H1 (cell line): ENCODE data around the gene BRSK2. TPM values are rescaled to one million over a fixed set of nuclear protein-coding genes. Genes with fewer than 3 reads are reported as not detected.

Experiments used
- CTCF ChIA-PET: fragments of 300-600 bp; sonication (Branson Sonifier 250); formaldehyde crosslinking; loops from one replicate; lab custom pipeline; 2021; ENCODE audit not compliant: partially characterized antibody; lab: Charles Lee
- POLR2A ChIA-PET: fragments of 300-600 bp; sonication (Branson Sonifier 250); formaldehyde crosslinking; loops from one replicate; lab custom pipeline; 2021; ENCODE audit warnings: inconsistent platforms; ENCODE audit not compliant: partially characterized antibody; lab: Charles Lee
- DNase-seq, 2 experiments: peaks; one replicate each; pipeline versions ENCODE4 v3.0.0 to v3.0.0-alpha.2; 2010 to 2022; ENCODE audit warnings: low spot score in 2 of 2, low read depth in 1 of 2, mixed read lengths in 1 of 2
- FAIRE-seq: peaks from 2 replicates; lab custom pipeline; 2011; peaks lifted over from hg19 to GRCh38; lab: Jason Lieb, UNC
- H2AFZ ChIP-seq: 2 replicates; pipeline ENCODE4 v1.8.1; 2012; ENCODE audit warnings: low read length, inconsistent platforms
- H2AK5ac ChIP-seq: 2 replicates; pipeline ENCODE4 v1.6.1; 2013; ENCODE audit warnings: low read depth, low read length
- H2BK120ac ChIP-seq: replicated peaks from 2 replicates; pipeline ENCODE3; 2013; ENCODE audit warnings: low read depth, low read length, inconsistent platforms
- H2BK12ac ChIP-seq: 2 replicates; pipeline ENCODE4 v1.6.1; 2013; ENCODE audit warnings: low read depth, low read length
- H2BK15ac ChIP-seq: 2 replicates; pipeline ENCODE4 v1.6.1; 2013; ENCODE audit warnings: low read length
- H2BK20ac ChIP-seq: 2 replicates; pipeline ENCODE4 v1.6.1; 2013; ENCODE audit warnings: low read length
- H2BK5ac ChIP-seq: 2 replicates; pipeline ENCODE4 v1.6.1; 2013; ENCODE audit warnings: low read depth, low read length
- H3K14ac ChIP-seq: 2 replicates; pipeline ENCODE4 v1.6.1; 2013; ENCODE audit warnings: inconsistent platforms; ENCODE audit not compliant: insufficient read length
- H3K18ac ChIP-seq: 2 replicates; pipeline ENCODE4 v1.6.1; 2013; ENCODE audit warnings: low read length; ENCODE audit errors: extremely low read depth
- H3K23ac ChIP-seq: 2 replicates; pipeline ENCODE4 v1.6.1; 2013; ENCODE audit warnings: inconsistent platforms; ENCODE audit not compliant: insufficient read length
- H3K23me2 ChIP-seq: 2 replicates; pipeline ENCODE4 v1.6.1; 2013; ENCODE audit warnings: low read depth, low read length
- H3K27ac ChIP-seq: 2 replicates; pipeline ENCODE4 v1.6.1; 2011; ENCODE audit warnings: low read depth, low read length, inconsistent platforms
- H3K27me3 ChIP-seq, 4 experiments: replicated peaks in 1 of 4; 1 replicate in 1 of 4; 2 replicates in 3 of 4; pipeline versions ENCODE4 v1.6.1 to v1.8.1; 2011 to 2013; ENCODE audit warnings: low read length in 3 of 4, mild to moderate bottlenecking in 3 of 4, inconsistent platforms in 2 of 4, mixed read lengths in 2 of 4, moderate library complexity in 1 of 4; ENCODE audit not compliant: control insufficient read depth in 3 of 4, insufficient read depth in 3 of 4; ENCODE audit errors: extremely low read depth in 1 of 4
- H3K36me3 ChIP-seq, 4 experiments: 2 replicates each; pipeline versions ENCODE4 v1.6.1 to v1.8.1; 2011 to 2013; ENCODE audit warnings: mild to moderate bottlenecking in 4 of 4, low read length in 3 of 4, moderate library complexity in 2 of 4, control low read depth in 1 of 4, inconsistent platforms in 1 of 4; ENCODE audit not compliant: insufficient read depth in 4 of 4, control insufficient read depth in 2 of 4
- H3K4ac ChIP-seq: replicated peaks from 2 replicates; pipeline ENCODE3; 2013; ENCODE audit warnings: low read length, low read depth, mixed read lengths, inconsistent platforms; ENCODE audit not compliant: insufficient read length
- H3K4me1 ChIP-seq, 4 experiments: replicated peaks in 1 of 4; 1 replicate in 1 of 4; 2 replicates in 3 of 4; pipeline versions ENCODE4 v1.6.1 to v1.8.1; 2011 to 2013; ENCODE audit warnings: low read length in 3 of 4, inconsistent platforms in 2 of 4, mixed read lengths in 1 of 4; ENCODE audit not compliant: insufficient read depth in 4 of 4, control insufficient read depth in 3 of 4
- H3K4me2 ChIP-seq, 2 experiments: 2 replicates each; pipeline versions ENCODE4 v1.6.1 to v1.8.1; 2011 to 2013; ENCODE audit warnings: low read depth in 2 of 2, low read length in 2 of 2, control low read depth in 1 of 2, inconsistent platforms in 1 of 2, mild to moderate bottlenecking in 1 of 2; ENCODE audit not compliant: insufficient read depth in 1 of 2
- H3K4me3 ChIP-seq, 4 experiments: fragments of 200-600, 300-600 bp in 1 of 4; sonication (generic), shearing (Covaris generic), sonication (Bioruptor Twin) in 1 of 4; 2 replicates each; pipeline versions ENCODE4 v1.5.1 to v1.8.1; 2011 to 2016; ENCODE audit warnings: low read length in 4 of 4, low read depth in 3 of 4, control low read depth in 2 of 4, inconsistent platforms in 2 of 4, mild to moderate bottlenecking in 2 of 4, mixed read lengths in 1 of 4, moderate library complexity in 1 of 4; ENCODE audit not compliant: insufficient read depth in 2 of 4; ENCODE audit errors: extremely low read depth in 1 of 4
- H3K56ac ChIP-seq: replicated peaks from 2 replicates; pipeline ENCODE3; 2013; ENCODE audit warnings: low read depth, mild to moderate bottlenecking, mixed read lengths, low read length, inconsistent platforms; ENCODE audit not compliant: insufficient read length
- H3K79me1 ChIP-seq: 2 replicates; pipeline ENCODE4 v1.6.1; 2013; ENCODE audit warnings: low read depth, low read length, control low read depth
- H3K79me2 ChIP-seq, 2 experiments: 2 replicates each; pipeline versions ENCODE4 v1.6.1 to v1.8.1; 2012 to 2013; ENCODE audit warnings: low read length in 2 of 2, mild to moderate bottlenecking in 2 of 2, inconsistent platforms in 1 of 2; ENCODE audit not compliant: insufficient read depth in 2 of 2, control insufficient read depth in 1 of 2
- H3K9ac ChIP-seq, 4 experiments: replicated peaks in 1 of 4; 1 replicate in 1 of 4; 2 replicates in 3 of 4; pipeline versions ENCODE4 v1.6.1 to v1.8.1; 2011 to 2013; ENCODE audit warnings: low read depth in 3 of 4, low read length in 3 of 4, control low read depth in 2 of 4, mild to moderate bottlenecking in 2 of 4, moderate library complexity in 2 of 4, inconsistent platforms in 1 of 4; ENCODE audit errors: extremely low read depth in 1 of 4
- H3K9me3 ChIP-seq, 2 experiments: 2 replicates each; pipeline versions ENCODE4 v1.6.1 to v1.8.1; 2012 to 2013; ENCODE audit warnings: mild to moderate bottlenecking in 2 of 2, moderate library complexity in 2 of 2, control low read depth in 1 of 2, inconsistent platforms in 1 of 2, low read depth in 1 of 2, low read length in 1 of 2, mixed read lengths in 1 of 2; ENCODE audit not compliant: insufficient read depth in 2 of 2
- H4K20me1 ChIP-seq, 2 experiments: replicated peaks in 1 of 2; 2 replicates each; pipeline versions ENCODE3 to v1.8.1; 2011 to 2013; ENCODE audit warnings: inconsistent platforms in 2 of 2, low read length in 2 of 2, mild to moderate bottlenecking in 1 of 2; ENCODE audit not compliant: insufficient read depth in 2 of 2, control insufficient read depth in 1 of 2
- H4K5ac ChIP-seq: 2 replicates; pipeline ENCODE4 v1.6.1; 2013; ENCODE audit warnings: low read length, low read depth, mixed read lengths, inconsistent platforms; ENCODE audit not compliant: insufficient read length
- H4K8ac ChIP-seq: 2 replicates; pipeline ENCODE4 v1.8.0; 2013; ENCODE audit warnings: mild to moderate bottlenecking, moderate library complexity, low read length, inconsistent platforms; ENCODE audit not compliant: insufficient read depth; ENCODE audit errors: extremely low read depth
- H4K91ac ChIP-seq: replicated peaks from 2 replicates; pipeline ENCODE3; 2013; ENCODE audit warnings: low read length, mixed read lengths, inconsistent platforms; ENCODE audit not compliant: insufficient read length
- CTBP2 ChIP-seq: IDR thresholded peaks from 2 replicates; pipeline ENCODE4 v1.7.0; 2011; ENCODE audit warnings: borderline replicate concordance, mild to moderate bottlenecking, moderate library complexity, mixed read lengths, low read length; ENCODE audit not compliant: insufficient read depth, insufficient read length
- PHF8 ChIP-seq: fragments of 200-600 bp; sonication (generic); conservative IDR thresholded peaks from 2 replicates; pipeline ENCODE4 v1.7.1; 2012; ENCODE audit warnings: low read depth, mild to moderate bottlenecking, inconsistent platforms, low read length, moderate library complexity
- RAD21 ChIP-seq, 2 experiments: IDR thresholded peaks in 1 of 2; conservative IDR thresholded peaks in 1 of 2; 2 replicates each; pipeline ENCODE4 v1.6.1; 2011; ENCODE audit warnings: low read depth in 2 of 2, low read length in 2 of 2, improper control_type of control experiment in 1 of 2, inconsistent platforms in 1 of 2, mild to moderate bottlenecking in 1 of 2, moderate library complexity in 1 of 2
- SAP30 ChIP-seq: fragments of 300-600 bp; sonication (generic); IDR thresholded peaks from 2 replicates; pipeline ENCODE4 v1.7.1; 2012; ENCODE audit warnings: low read length, moderate library complexity, mild to moderate bottlenecking, inconsistent platforms; ENCODE audit not compliant: insufficient read depth, insufficient replicate concordance
- SP1 ChIP-seq: IDR thresholded peaks from 2 replicates; pipeline ENCODE4 v1.6.1; 2011; ENCODE audit warnings: low read depth, low read length
- ZNF274 ChIP-seq: IDR thresholded peaks from 2 replicates; pipeline ENCODE4 v1.7.0; 2012; ENCODE audit warnings: low read length, borderline replicate concordance; ENCODE audit errors: extremely low read depth
- WGBS, 2 experiments: shearing (Covaris generic) in 1 of 2; methylation state at CpG; one replicate each; pipeline versions ENCODE4 v1.1.6 to v1.1.7; 2013 to 2015; ENCODE audit warnings: low lambda C conversion rate in 2 of 2, mixed read lengths in 2 of 2, inconsistent platforms in 1 of 2, low coverage in 1 of 2, missing lambda C conversion rate in 1 of 2; ENCODE audit not compliant: insufficient replicate concordance in 2 of 2, insufficient coverage in 1 of 2, insufficient read length in 1 of 2; ENCODE audit errors: extremely low coverage in 1 of 2, missing lambda C conversion rate in 1 of 2; 5-methylcytosine and 5-hydroxymethylcytosine counted together
- polyA plus RNA-seq, 7 experiments: library from polyadenylated mRNA; depleted of rRNA in 3 of 7; stranded (reverse) in 5 of 7; unstranded in 2 of 7; fragments of >200 nt in 5 of 7; fragments of 200-250 nt in 2 of 7; gene quantifications; 1 replicate in 5 of 7; 2 replicates in 1 of 7; 4 replicates in 1 of 7; pipeline versions ENCODE4 v1.2.1 to v1.2.3, GENCODE V29; 2011 to 2013; ENCODE audit warnings: missing spikeins in 2 of 7, mixed read lengths in 2 of 7
- total RNA-seq: library from RNA; stranded (reverse); fragmentation: NEBNext Ultra II Directional; extraction: Animal tissue kit (Norgen Biotek cat#: 25700); gene quantifications from 2 replicates; pipeline ENCODE4 v1.2.1, GENCODE V29; 2021
- TF ChIP-seq, protein P1 (sequence below), 3 experiments: IDR thresholded peaks; 1 replicate in 2 of 3; 2 replicates in 1 of 3; pipeline versions ENCODE4 v1.5.1 to v1.6.1; 2011; ENCODE audit warnings: low read length in 3 of 3, mild to moderate bottlenecking in 3 of 3, inconsistent platforms in 2 of 3, low read depth in 1 of 3, moderate library complexity in 1 of 3; ENCODE audit not compliant: insufficient read depth in 1 of 3; ENCODE audit errors: control extremely low read depth in 1 of 3
- TF ChIP-seq, protein P2 (sequence below): IDR thresholded peaks from 2 replicates; pipeline ENCODE4 v1.6.1; 2011; ENCODE audit warnings: low read length, improper control_type of control experiment

BRSK2 gene
- total and polyA plus RNA-seq, 2 of the 8 experiments (the other 6 are each of a cell fraction or from before 2014, with no cell fraction given): 17.3 to 27.1 TPM

DNA sequence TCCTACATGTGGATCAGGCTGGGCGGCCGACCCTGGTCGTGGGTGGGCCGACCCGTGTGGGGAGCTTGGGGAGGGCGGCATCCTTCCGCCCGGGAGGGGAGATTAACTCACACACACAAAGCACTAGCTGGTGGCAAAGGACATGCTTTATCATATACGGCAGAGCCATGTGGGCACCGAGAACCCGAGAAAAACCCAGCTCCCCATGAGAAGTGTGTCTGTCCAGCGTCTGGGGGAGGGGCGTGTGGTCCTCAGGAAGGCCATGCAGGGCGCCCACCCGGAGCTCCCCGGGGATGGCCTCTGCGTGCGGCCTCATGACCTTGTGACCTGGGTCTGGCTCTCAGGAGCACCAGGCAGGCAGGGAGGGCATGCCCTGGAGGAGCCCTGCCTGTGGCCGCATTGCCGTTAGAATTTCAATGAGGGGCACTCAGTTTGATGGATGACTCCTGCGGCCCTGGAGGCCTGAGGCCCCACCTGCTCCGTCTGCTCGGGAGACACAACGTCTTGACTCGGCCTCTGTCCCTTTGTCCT lies 40.9 kb upstream of the BRSK2 start:
- ChIA-PET POLR2A (interaction anchor here (3.3 kb wide), 1 partner anchor 26 kb away, joined by 12 read pairs; no protein-coding TSS in a partner anchor), CTCF (interaction anchor here (0.8 kb wide), 1 partner anchor 10 kb away, joined by 3 read pairs; no protein-coding TSS in a partner anchor)
- Histone ChIP-seq H3K27ac (no peak overlapping the region), H2BK12ac (no peak overlapping the region), H3K9me3 (peaks cover 0 to 5% of the 10 kb centered on the region in 2 experiments; a peak in 1 of 4 replicates), H3K4ac (no peak overlapping the region), H3K9ac (no peak overlapping the region), H2BK20ac (no peak overlapping the region), H3K18ac (no peak overlapping the region), H4K5ac (no peak overlapping the region), H4K91ac (no peak overlapping the region), H3K4me2 (no peak overlapping the region), H3K36me3 (no peaks in the 10 kb centered on the region), H4K8ac (no peak overlapping the region), H3K79me1 (no peaks in the 10 kb centered on the region), H4K20me1 (peaks cover 0 to 2% of the 10 kb centered on the region in 2 experiments), H3K56ac (no peak overlapping the region), H3K14ac (no peak overlapping the region), H2BK15ac (no peak overlapping the region), H2AK5ac (no peak overlapping the region), H3K4me3 (no peak overlapping the region), H2BK120ac (no peak overlapping the region), H3K27me3 (peaks cover 0 to 3% (median 0%) of the 10 kb centered on the region in 4 experiments; a peak in 1 of 7 replicates), H3K23ac (no peak overlapping the region), H3K4me1 (peaks cover 0 to 7% (median 4%) of the 10 kb centered on the region in 4 experiments; a peak in 4 of 7 replicates), H3K79me2 (no peaks in the 10 kb centered on the region), H3K23me2 (no peaks in the 10 kb centered on the region), H2BK5ac (no peak overlapping the region), H2AFZ (no peak overlapping the region)
- FAIRE-seq: no peak
- peak in 1 of 2 experiments; percentile 54 for DNase-seq
- 78% methylated on average over 24 of the region's 25 CpGs; no CpG with 5 or more reads in 1 of the 2 experiments for WGBS, 2 experiments
- no peak for TF ChIP-seq SAP30
- TF ChIP-seq SP1: no peak
- TF ChIP-seq RAD21 (IDR thresholded peaks at IDR 0.05 in 1 of 2, conservative IDR thresholded peaks at IDR 0.05 in 1 of 2; ENCODE audit: low read depth in 2 of 2, low read length in 2 of 2): no peak
- no peak for TF ChIP-seq CTBP2
- TF ChIP-seq, protein P1, sequence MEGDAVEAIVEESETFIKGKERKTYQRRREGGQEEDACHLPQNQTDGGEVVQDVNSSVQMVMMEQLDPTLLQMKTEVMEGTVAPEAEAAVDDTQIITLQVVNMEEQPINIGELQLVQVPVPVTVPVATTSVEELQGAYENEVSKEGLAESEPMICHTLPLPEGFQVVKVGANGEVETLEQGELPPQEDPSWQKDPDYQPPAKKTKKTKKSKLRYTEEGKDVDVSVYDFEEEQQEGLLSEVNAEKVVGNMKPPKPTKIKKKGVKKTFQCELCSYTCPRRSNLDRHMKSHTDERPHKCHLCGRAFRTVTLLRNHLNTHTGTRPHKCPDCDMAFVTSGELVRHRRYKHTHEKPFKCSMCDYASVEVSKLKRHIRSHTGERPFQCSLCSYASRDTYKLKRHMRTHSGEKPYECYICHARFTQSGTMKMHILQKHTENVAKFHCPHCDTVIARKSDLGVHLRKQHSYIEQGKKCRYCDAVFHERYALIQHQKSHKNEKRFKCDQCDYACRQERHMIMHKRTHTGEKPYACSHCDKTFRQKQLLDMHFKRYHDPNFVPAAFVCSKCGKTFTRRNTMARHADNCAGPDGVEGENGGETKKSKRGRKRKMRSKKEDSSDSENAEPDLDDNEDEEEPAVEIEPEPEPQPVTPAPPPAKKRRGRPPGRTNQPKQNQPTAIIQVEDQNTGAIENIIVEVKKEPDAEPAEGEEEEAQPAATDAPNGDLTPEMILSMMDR (IDR thresholded peaks at IDR 0.05; ENCODE audit: control extremely low read depth in 1 of 3, insufficient read depth in 1 of 3, low read depth in 1 of 3, low read length in 3 of 3): no peak
- no peak for TF ChIP-seq ZNF274
- no peak for TF ChIP-seq PHF8
- TF ChIP-seq, protein P2, sequence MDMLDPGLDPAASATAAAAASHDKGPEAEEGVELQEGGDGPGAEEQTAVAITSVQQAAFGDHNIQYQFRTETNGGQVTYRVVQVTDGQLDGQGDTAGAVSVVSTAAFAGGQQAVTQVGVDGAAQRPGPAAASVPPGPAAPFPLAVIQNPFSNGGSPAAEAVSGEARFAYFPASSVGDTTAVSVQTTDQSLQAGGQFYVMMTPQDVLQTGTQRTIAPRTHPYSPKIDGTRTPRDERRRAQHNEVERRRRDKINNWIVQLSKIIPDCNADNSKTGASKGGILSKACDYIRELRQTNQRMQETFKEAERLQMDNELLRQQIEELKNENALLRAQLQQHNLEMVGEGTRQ: no peak
